Chondrocyte (in vitro differentiated cells): ENCODE data around the gene MYO10. TPM values are rescaled to one million over a fixed set of nuclear protein-coding genes. Genes with fewer than 3 reads are reported as not detected.
"Not testable (repeated sequence)": the region's sequence is repeated elsewhere in the genome, so short reads cannot be mapped to it uniquely, and the experiment has no call there.

Experiments used
- DNase-seq: peaks from one replicate; pipeline ENCODE4 v3.0.0; 2021; ENCODE audit warnings: mixed read lengths, low spot score
- H3K27ac Mint-ChIP-seq: one replicate; pipeline ENCODE4 v1.8.0; 2021; ENCODE audit warnings: mild to moderate bottlenecking, moderate library complexity, mixed read lengths; ENCODE audit not compliant: unreplicated experiment
- H3K27me3 Mint-ChIP-seq: 2 replicates; pipeline ENCODE4 v1.8.0; 2021; ENCODE audit warnings: low read depth, mixed read lengths
- H3K36me3 Mint-ChIP-seq: 2 replicates; pipeline ENCODE4 v1.8.0; 2021; ENCODE audit warnings: low read depth, mixed read lengths
- H3K4me1 Mint-ChIP-seq: 2 replicates; pipeline ENCODE4 v1.8.0; 2021; ENCODE audit warnings: low read depth, mild to moderate bottlenecking, mixed read lengths
- H3K4me3 Mint-ChIP-seq: one replicate; pipeline ENCODE4 v1.8.0; 2021; ENCODE audit warnings: mild to moderate bottlenecking, moderate library complexity, mixed read lengths; ENCODE audit not compliant: unreplicated experiment
- H3K9me3 Mint-ChIP-seq: 2 replicates; pipeline ENCODE4 v1.8.0; 2021; ENCODE audit warnings: low read depth, mixed read lengths
- CTCF ChIP-seq: fragments of 200-600 bp; sonication (generic); IDR thresholded peaks from 2 replicates; pipeline ENCODE4 v1.5.0; 2021; ENCODE audit warnings: antibody characterized with exemption, mild to moderate bottlenecking, moderate library complexity
- total RNA-seq: library from RNA; stranded (reverse); gene quantifications from 3 replicates; pipeline ENCODE4 v1.2.1, GENCODE V29; 2021

The MYO10 gene
- total RNA-seq, 1 donor from 2014 or later, result 51.9 TPM

GRCh38 chr5:16842896-16843295 lies 93.2 kb downstream of the MYO10 start:
- Mint-ChIP-seq H3K27me3 (no peaks in the 10 kb centered on the region), H3K4me3 (no peak overlapping the region), H3K36me3 (peaks cover 1% of the 10 kb centered on the region), H3K27ac (no peak overlapping the region), H3K4me1 (peaks cover 13% of the 10 kb centered on the region), H3K9me3 (no peaks in the 10 kb centered on the region)
- DNase-seq, result no peak
- no peak for TF ChIP-seq CTCF

DNA sequence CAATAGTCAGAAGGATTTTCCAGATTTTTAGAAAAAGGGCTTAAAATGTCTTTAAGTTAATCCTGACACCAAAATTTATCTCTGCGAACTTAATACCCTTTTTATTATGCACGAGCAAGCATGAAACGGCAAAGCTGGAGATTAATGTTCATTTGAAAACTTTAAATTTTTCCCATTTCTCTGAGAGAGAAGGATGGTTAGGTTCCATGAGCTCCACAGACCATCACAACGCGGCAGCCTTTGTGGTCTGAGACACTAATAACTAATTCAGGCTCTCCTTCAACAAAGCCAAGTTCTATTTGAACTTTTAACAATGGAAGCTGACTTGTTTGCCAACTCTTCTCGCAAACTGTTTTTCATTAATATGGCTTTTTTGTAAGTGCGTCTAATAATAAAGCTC lies 94.7 kb downstream of the MYO10 start:
- H3K27ac Mint-ChIP-seq, result no peak overlapping the region
- no peak for TF ChIP-seq CTCF
- no peaks in the 10 kb centered on the region for H3K9me3 Mint-ChIP-seq
- DNase-seq, result no peak
- H3K36me3 Mint-ChIP-seq, result peaks cover 1% of the 10 kb centered on the region
- H3K27me3 Mint-ChIP-seq, result no peaks in the 10 kb centered on the region
- peaks cover 18% of the 10 kb centered on the region for H3K4me1 Mint-ChIP-seq
- no peak overlapping the region for H3K4me3 Mint-ChIP-seq

DNA sequence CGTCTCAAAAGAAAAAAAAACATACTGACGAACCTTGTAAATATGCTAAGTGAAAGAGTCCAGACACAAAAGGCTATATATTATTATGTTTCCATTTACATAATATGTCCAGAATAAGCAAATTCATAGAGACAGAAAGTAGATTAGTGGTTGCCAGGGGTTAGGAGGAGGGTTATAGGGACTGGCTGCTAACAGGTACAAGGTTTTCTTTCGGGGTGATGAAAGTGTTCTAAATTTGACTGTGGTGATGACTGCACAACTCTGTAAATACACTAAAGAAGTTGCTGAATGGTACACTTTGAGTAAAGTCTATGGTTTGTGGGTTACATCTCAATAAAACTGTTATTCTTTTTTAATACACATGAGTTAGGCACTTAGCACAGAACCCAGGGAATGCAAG lies 98.8 kb downstream of the MYO10 start:
- Mint-ChIP-seq H3K4me3 (no peak overlapping the region), H3K4me1 (peaks cover 17% of the 10 kb centered on the region), H3K36me3 (peaks cover 1% of the 10 kb centered on the region), H3K9me3 (no peaks in the 10 kb centered on the region), H3K27ac (no peak overlapping the region), H3K27me3 (no peaks in the 10 kb centered on the region)
- no peak for DNase-seq
- no peak for TF ChIP-seq CTCF

- no peak overlapping the region for H3K27ac Mint-ChIP-seq
- TF ChIP-seq CTCF, result no peak
These were observed 102.1 kb downstream of the MYO10 start for GRCh38 chr5:16834029-16834428.

DNA sequence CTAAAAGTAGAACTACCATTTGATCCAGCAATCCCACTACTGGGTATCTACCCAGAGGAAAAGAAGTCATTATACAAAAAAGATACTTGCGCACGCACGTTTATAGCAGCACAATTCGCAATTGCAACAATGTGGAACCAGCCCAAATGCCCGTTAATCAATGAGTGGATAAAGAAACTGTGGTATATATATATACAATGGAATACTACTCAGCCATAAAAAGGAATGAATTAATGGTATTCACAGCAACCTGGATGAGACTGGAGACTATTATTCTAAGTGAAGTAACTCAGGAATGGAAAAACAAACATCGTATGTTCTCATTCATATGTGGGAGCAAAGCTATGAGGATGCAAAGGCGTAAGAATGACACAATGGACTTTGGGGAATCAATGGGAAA lies 104.8 kb downstream of the MYO10 start:
- not testable (repeated sequence) for H3K4me3 Mint-ChIP-seq, H3K27ac Mint-ChIP-seq, H3K9me3 Mint-ChIP-seq, H3K27me3 Mint-ChIP-seq, H3K36me3 Mint-ChIP-seq, DNase-seq
- peaks cover 28% of the 10 kb centered on the region for H3K4me1 Mint-ChIP-seq

More at GRCh38 chr5:16834029-16834428, 102.1 kb downstream of the MYO10 start:
- peaks cover 20% of the 10 kb centered on the region for H3K4me1 Mint-ChIP-seq
- H3K27me3 Mint-ChIP-seq, result no peaks in the 10 kb centered on the region
- no peak for DNase-seq
- no peaks in the 10 kb centered on the region for H3K9me3 Mint-ChIP-seq
- no peaks in the 10 kb centered on the region for H3K36me3 Mint-ChIP-seq
- no peak overlapping the region for H3K4me3 Mint-ChIP-seq

- Mint-ChIP-seq H3K36me3 (no peaks in the 10 kb centered on the region), H3K4me3 (no peak overlapping the region), H3K4me1 (peaks cover 28% of the 10 kb centered on the region), H3K27ac (no peak overlapping the region), H3K9me3 (no peaks in the 10 kb centered on the region), H3K27me3 (no peaks in the 10 kb centered on the region)
- no peak for DNase-seq
- no peak for TF ChIP-seq CTCF
These were observed 108.3 kb downstream of the MYO10 start for GRCh38 chr5:16827755-16828154.
